HepG2 (cell line): ENCODE results near the gene ATP6V0A1. TPM values are rescaled to one million over a fixed set of nuclear protein-coding genes. Genes with fewer than 3 reads are reported as not detected.

Source experiments
- ATAD3A ChIP-seq: sonication (generic); formaldehyde crosslinking; IDR thresholded peaks from 2 replicates; pipeline ENCODE4 v1.4.0; 2020; ENCODE audit warnings: missing genetic modification reagents
- BCL6 ChIP-seq: IDR thresholded peaks from 2 replicates; pipeline ENCODE4 v1.6.1; 2016; ENCODE audit warnings: missing genetic modification reagents, missing compliant biosample characterization
- CC2D1A ChIP-seq: sonication (generic); formaldehyde crosslinking; IDR thresholded peaks from 2 replicates; pipeline ENCODE4 v1.8.1; 2023; ENCODE audit warnings: mild to moderate bottlenecking, missing genetic modification reagents
- DMAP1 ChIP-seq: IDR thresholded peaks from 2 replicates; pipeline ENCODE4 v1.6.1; 2016
- FOXP1 ChIP-seq, 2 experiments: fragments of 450-650 bp in 1 of 2; IDR thresholded peaks; 2 replicates each; pipeline ENCODE4 v1.6.1; 2017 to 2018; ENCODE audit warnings: antibody characterized with exemption in 1 of 2
- HDAC1 ChIP-seq: sonication (generic); formaldehyde crosslinking; IDR thresholded peaks from 2 replicates; pipeline ENCODE4 v1.5.1; 2020; ENCODE audit warnings: mild to moderate bottlenecking, missing genetic modification reagents
- HDAC2 ChIP-seq: sonication (generic); formaldehyde crosslinking; IDR thresholded peaks from 2 replicates; pipeline ENCODE4 v1.4.0; 2020; ENCODE audit warnings: missing genetic modification reagents
- JDP2 ChIP-seq: sonication (generic); formaldehyde crosslinking; IDR thresholded peaks from 2 replicates; pipeline ENCODE4 v1.8.1; 2022; ENCODE audit warnings: missing genetic modification reagents, borderline replicate concordance
- NR2F6 ChIP-seq, 2 experiments: IDR thresholded peaks; 2 replicates each; pipeline ENCODE4 v1.6.1; 2016; ENCODE audit warnings: antibody characterized with exemption in 1 of 2, mild to moderate bottlenecking in 1 of 2
- SMC3 ChIP-seq: IDR thresholded peaks from 2 replicates; pipeline ENCODE4 v1.6.1; 2011; ENCODE audit warnings: low read length, improper control_type of control experiment
- TBX2 ChIP-seq: sonication (generic); formaldehyde crosslinking; IDR thresholded peaks from 2 replicates; pipeline ENCODE4 v1.5.0; 2020; ENCODE audit warnings: missing genetic modification reagents, mild to moderate bottlenecking, borderline replicate concordance
- TEAD3 ChIP-seq: optimal IDR thresholded peaks from 2 replicates; pipeline ENCODE3; 2016; ENCODE audit warnings: borderline replicate concordance
- TRAFD1 ChIP-seq: sonication (generic); formaldehyde crosslinking; IDR thresholded peaks from 2 replicates; pipeline ENCODE4 v1.5.1; 2020; ENCODE audit warnings: missing genetic modification reagents, mild to moderate bottlenecking, borderline replicate concordance
- ZBTB4 ChIP-seq: sonication (generic); formaldehyde crosslinking; IDR thresholded peaks from 2 replicates; pipeline ENCODE4 v1.4.0; 2020; ENCODE audit warnings: missing genetic modification reagents, mild to moderate bottlenecking, borderline replicate concordance
- ZNF431 ChIP-seq: sonication (generic); formaldehyde crosslinking; IDR thresholded peaks from 2 replicates; pipeline ENCODE4 v1.9.0; 2022; ENCODE audit warnings: missing genetic modification reagents, low read depth, mild to moderate bottlenecking, borderline replicate concordance
- ZNF441 ChIP-seq: sonication (generic); formaldehyde crosslinking; IDR thresholded peaks from 2 replicates; pipeline ENCODE4 v1.7.0; 2021; ENCODE audit warnings: missing genetic modification reagents, borderline replicate concordance
- ZNF713 ChIP-seq: sonication (generic); formaldehyde crosslinking; IDR thresholded peaks from 2 replicates; pipeline ENCODE4 v1.4.0; 2020; ENCODE audit warnings: mild to moderate bottlenecking, missing genetic modification reagents
- polyA plus RNA-seq, 8 experiments: library from polyadenylated mRNA; depleted of rRNA in 3 of 8; stranded (reverse) in 7 of 8; unstranded in 1 of 8; fragments of >200 nt; fragmentation: Illumina TruSeq in 4 of 8; extraction: Trizol in 4 of 8; gene quantifications; 2 replicates each; pipeline versions ENCODE4 v1.2.1 to v1.2.3, GENCODE V29; 2011 to 2016; ENCODE audit warnings: low read depth in 4 of 8, missing spikeins in 1 of 8, mixed read lengths in 1 of 8; ENCODE audit not compliant: insufficient read depth in 1 of 8
- total RNA-seq, 5 experiments: library from RNA; depleted of rRNA; stranded (reverse); fragments of >200 nt; fragmentation: Illumina TruSeq; extraction: Trizol; gene quantifications; 2 replicates each; pipeline ENCODE4 v1.2.3, GENCODE V29; 2016; ENCODE audit warnings: low read depth in 1 of 5
- TF ChIP-seq, protein P1 (sequence below): sonication (generic); formaldehyde crosslinking; IDR thresholded peaks from 2 replicates; pipeline ENCODE4 v1.5.0; 2020; ENCODE audit warnings: mild to moderate bottlenecking, missing genetic modification reagents, borderline replicate concordance

The ATP6V0A1 gene
- total and polyA plus RNA-seq, 2 of the 13 experiments (the other 11 are each of a cell fraction or from before 2014, with no cell fraction given), result 27.9 to 54.1 TPM

GRCh38 chr17:42484304-42484703 is 25.6 kb downstream of the ATP6V0A1 start (continued):
- TF ChIP-seq, protein P1, sequence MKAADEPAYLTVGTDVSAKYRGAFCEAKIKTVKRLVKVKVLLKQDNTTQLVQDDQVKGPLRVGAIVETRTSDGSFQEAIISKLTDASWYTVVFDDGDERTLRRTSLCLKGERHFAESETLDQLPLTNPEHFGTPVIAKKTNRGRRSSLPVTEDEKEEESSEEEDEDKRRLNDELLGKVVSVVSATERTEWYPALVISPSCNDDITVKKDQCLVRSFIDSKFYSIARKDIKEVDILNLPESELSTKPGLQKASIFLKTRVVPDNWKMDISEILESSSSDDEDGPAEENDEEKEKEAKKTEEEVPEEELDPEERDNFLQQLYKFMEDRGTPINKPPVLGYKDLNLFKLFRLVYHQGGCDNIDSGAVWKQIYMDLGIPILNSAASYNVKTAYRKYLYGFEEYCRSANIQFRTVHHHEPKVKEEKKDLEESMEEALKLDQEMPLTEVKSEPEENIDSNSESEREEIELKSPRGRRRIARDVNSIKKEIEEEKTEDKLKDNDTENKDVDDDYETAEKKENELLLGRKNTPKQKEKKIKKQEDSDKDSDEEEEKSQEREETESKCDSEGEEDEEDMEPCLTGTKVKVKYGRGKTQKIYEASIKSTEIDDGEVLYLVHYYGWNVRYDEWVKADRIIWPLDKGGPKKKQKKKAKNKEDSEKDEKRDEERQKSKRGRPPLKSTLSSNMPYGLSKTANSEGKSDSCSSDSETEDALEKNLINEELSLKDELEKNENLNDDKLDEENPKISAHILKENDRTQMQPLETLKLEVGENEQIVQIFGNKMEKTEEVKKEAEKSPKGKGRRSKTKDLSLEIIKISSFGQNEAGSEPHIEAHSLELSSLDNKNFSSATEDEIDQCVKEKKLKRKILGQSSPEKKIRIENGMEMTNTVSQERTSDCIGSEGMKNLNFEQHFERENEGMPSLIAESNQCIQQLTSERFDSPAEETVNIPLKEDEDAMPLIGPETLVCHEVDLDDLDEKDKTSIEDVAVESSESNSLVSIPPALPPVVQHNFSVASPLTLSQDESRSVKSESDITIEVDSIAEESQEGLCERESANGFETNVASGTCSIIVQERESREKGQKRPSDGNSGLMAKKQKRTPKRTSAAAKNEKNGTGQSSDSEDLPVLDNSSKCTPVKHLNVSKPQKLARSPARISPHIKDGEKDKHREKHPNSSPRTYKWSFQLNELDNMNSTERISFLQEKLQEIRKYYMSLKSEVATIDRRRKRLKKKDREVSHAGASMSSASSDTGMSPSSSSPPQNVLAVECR (CRISPR knock-in tag), result no peak; the same call in 1 of the 2 replicates
- no peak for TF ChIP-seq JDP2 (CRISPR knock-in tag)
- TF ChIP-seq HDAC1 (CRISPR knock-in tag), result no peak; the same call in 1 of the 2 replicates
- TF ChIP-seq NR2F6 (IDR thresholded peaks at IDR 0.05), result peak; percentile 72
- peak; percentile 87 for TF ChIP-seq NR2F6 (CRISPR knock-in tag; IDR thresholded peaks at IDR 0.05)
- 0 out of 2 replicates have a peak, but pooled peaks have one; percentile 60 for TF ChIP-seq ZNF431 (CRISPR knock-in tag)
- no peak for TF ChIP-seq ATAD3A (CRISPR knock-in tag)
- TF ChIP-seq BCL6, result peak; percentile 68
- TF ChIP-seq TRAFD1, result no peak
- peak; percentile 46; the same call in 1 of the 2 replicates for TF ChIP-seq SMC3
- peak; percentile 93 for TF ChIP-seq HDAC2 (CRISPR knock-in tag)
- TF ChIP-seq ZBTB4 (CRISPR knock-in tag), result no peak
- TF ChIP-seq CC2D1A, result no peak
- TF ChIP-seq ZNF713, result no peak
- TF ChIP-seq DMAP1 (CRISPR knock-in tag), result peak; percentile 66; the same call in 1 of the 2 replicates
- no peak for TF ChIP-seq FOXP1 (IDR thresholded peaks at IDR 0.05)
- peak; percentile 69; the same call in 1 of the 2 replicates for TF ChIP-seq FOXP1 (CRISPR knock-in tag; IDR thresholded peaks at IDR 0.05)
- TF ChIP-seq ZNF441 (CRISPR knock-in tag), result peak; percentile 56; the same call in 1 of the 2 replicates
- peak; percentile 95 for TF ChIP-seq TBX2
- TF ChIP-seq TEAD3 (CRISPR knock-in tag), result peak; percentile 81
